DND-41 (cell line): Measurements from ENCODE around the gene LHPP.
A peak's percentile ranks its signal among the peaks of the same experiment; 100 is the strongest.

Experiments
- ATAC-seq: fragments of 200-7000 bp; cut with Tn5 transposase; 3 replicates; pipeline ENCODE4 v1.9.1; 2021; ENCODE audit warnings: low read depth; ENCODE audit not compliant: insufficient read depth
- DNase-seq: peaks from one replicate; pipeline ENCODE4 v3.0.0-alpha.2; 2020
- H2AFZ ChIP-seq: 2 replicates; pipeline ENCODE4 v1.6.0; 2012; ENCODE audit warnings: low read depth, low read length
- H3K27ac ChIP-seq: 2 replicates; pipeline ENCODE4 v1.5.1; 2012; ENCODE audit warnings: low read length, inconsistent platforms
- H3K27me3 ChIP-seq: fragments of 200-600 bp; sonication (generic); 2 replicates; pipeline ENCODE4 v1.6.0; 2012; ENCODE audit warnings: low read length, mild to moderate bottlenecking, inconsistent platforms; ENCODE audit not compliant: insufficient read depth, poor library complexity
- H3K36me3 ChIP-seq: 2 replicates; pipeline ENCODE4 v1.5.1; 2012; ENCODE audit warnings: low read length, inconsistent platforms; ENCODE audit not compliant: insufficient read depth
- H3K4me1 ChIP-seq: 2 replicates; pipeline ENCODE4 v1.5.1; 2012; ENCODE audit warnings: mild to moderate bottlenecking, low read length; ENCODE audit not compliant: insufficient read depth
- H3K4me2 ChIP-seq: 2 replicates; pipeline ENCODE4 v1.6.0; 2012; ENCODE audit warnings: mild to moderate bottlenecking, moderate library complexity, low read length, inconsistent platforms; ENCODE audit not compliant: insufficient read depth
- H3K4me3 ChIP-seq, 2 experiments: fragments of 200-600 bp in 1 of 2; shearing (Covaris generic) in 1 of 2; 2 replicates each; pipeline ENCODE4 v1.5.1; 2012 to 2016; ENCODE audit warnings: inconsistent platforms in 2 of 2, low read length in 2 of 2, mild to moderate bottlenecking in 2 of 2, low read depth in 1 of 2, moderate library complexity in 1 of 2
- H3K79me2 ChIP-seq: 2 replicates; pipeline ENCODE4 v1.6.0; 2012; ENCODE audit warnings: low read length, inconsistent platforms; ENCODE audit not compliant: insufficient read depth
- H3K9ac ChIP-seq: 2 replicates; pipeline ENCODE4 v1.6.0; 2012; ENCODE audit warnings: low read depth, mild to moderate bottlenecking, inconsistent platforms, low read length, moderate library complexity
- H3K9me3 ChIP-seq: 2 replicates; pipeline ENCODE4 v1.5.1; 2012; ENCODE audit warnings: low read length, moderate library complexity, mild to moderate bottlenecking, inconsistent platforms; ENCODE audit not compliant: insufficient read depth, severe bottlenecking
- H4K20me1 ChIP-seq: 2 replicates; pipeline ENCODE4 v1.6.0; 2012; ENCODE audit warnings: low read length; ENCODE audit not compliant: insufficient read depth
- EZH2 ChIP-seq: IDR thresholded peaks from 3 replicates; pipeline ENCODE4 v1.6.1; 2012; ENCODE audit warnings: borderline replicate concordance, low read depth, mild to moderate bottlenecking, moderate library complexity, low read length, inconsistent platforms; ENCODE audit not compliant: severe bottlenecking
- TF ChIP-seq, protein P1 (sequence below): IDR thresholded peaks from 2 replicates; pipeline ENCODE4 v1.5.1; 2012; ENCODE audit warnings: borderline replicate concordance, low read length, moderate library complexity, mild to moderate bottlenecking; ENCODE audit not compliant: poor library complexity, severe bottlenecking; ENCODE audit errors: extremely low read depth

Gene LHPP

DNA sequence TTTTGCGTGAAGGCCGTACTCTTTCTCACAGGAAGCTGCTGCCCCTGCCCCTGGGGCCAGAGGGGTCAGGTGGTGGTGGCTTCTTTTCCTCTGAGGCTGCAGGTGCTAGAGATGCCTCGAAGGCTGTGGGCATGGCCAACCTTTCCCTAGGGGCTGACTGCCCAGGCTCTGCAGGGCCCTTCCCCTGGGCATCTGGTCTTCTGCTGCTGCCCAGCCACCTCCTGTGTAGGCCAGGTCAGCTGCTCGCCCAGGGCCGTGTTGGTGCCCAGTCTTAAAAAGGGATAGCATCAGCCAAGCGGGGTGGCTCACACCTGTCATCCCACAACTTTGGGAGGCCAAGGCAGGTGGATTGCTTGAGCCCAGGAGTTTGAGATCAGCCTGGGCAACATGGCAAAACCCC lies 168.2 kb downstream of the LHPP start:
- H4K20me1 ChIP-seq: no peaks in the 10 kb centered on the region
- H3K79me2 ChIP-seq: peaks cover 96% of the 10 kb centered on the region
- H2AFZ ChIP-seq: no peak overlapping the region
- TF ChIP-seq, protein P1, sequence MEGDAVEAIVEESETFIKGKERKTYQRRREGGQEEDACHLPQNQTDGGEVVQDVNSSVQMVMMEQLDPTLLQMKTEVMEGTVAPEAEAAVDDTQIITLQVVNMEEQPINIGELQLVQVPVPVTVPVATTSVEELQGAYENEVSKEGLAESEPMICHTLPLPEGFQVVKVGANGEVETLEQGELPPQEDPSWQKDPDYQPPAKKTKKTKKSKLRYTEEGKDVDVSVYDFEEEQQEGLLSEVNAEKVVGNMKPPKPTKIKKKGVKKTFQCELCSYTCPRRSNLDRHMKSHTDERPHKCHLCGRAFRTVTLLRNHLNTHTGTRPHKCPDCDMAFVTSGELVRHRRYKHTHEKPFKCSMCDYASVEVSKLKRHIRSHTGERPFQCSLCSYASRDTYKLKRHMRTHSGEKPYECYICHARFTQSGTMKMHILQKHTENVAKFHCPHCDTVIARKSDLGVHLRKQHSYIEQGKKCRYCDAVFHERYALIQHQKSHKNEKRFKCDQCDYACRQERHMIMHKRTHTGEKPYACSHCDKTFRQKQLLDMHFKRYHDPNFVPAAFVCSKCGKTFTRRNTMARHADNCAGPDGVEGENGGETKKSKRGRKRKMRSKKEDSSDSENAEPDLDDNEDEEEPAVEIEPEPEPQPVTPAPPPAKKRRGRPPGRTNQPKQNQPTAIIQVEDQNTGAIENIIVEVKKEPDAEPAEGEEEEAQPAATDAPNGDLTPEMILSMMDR: no peak
- TF ChIP-seq EZH2: no peak
- H3K27me3 ChIP-seq: no peaks in the 10 kb centered on the region
- ATAC-seq (no peak), DNase-seq (no peak)
- peak overlapping the region; percentile 58; the same call in 1 of the 2 replicates for H3K9ac ChIP-seq
- peaks cover 2% of the 10 kb centered on the region for H3K9me3 ChIP-seq
- peak overlapping the region; percentile 95 for H3K27ac ChIP-seq
- peaks cover 92% of the 10 kb centered on the region for H3K4me1 ChIP-seq
- H3K36me3 ChIP-seq: peaks cover 54% of the 10 kb centered on the region
- no peak overlapping the region for H3K4me2 ChIP-seq
- no peak overlapping the region for H3K4me3 ChIP-seq

DNA sequence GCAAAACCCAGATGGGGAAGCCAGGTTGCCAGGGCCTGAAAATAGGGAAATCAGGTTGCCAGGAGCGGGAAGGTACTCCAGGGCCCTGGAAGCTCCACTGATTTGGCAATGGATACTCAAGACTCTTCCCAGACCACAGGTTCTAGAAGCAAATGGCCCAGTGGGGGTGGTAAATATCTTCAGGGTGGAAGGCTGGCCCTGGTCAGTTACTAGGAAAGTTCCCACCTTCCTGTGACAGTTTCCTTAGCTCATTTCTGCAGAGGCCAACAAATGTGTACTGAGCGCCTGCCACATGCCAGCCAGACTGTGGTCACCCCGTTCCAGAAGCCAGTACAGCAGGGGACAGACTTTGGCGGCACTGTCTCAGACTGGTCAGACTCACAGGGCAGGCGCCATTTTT lies 168.9 kb downstream of the LHPP start:
- TF ChIP-seq, protein P1: no peak
- no peak for TF ChIP-seq EZH2
- Histone ChIP-seq H4K20me1 (no peaks in the 10 kb centered on the region), H3K4me3 (no peak overlapping the region), H3K27ac (peak overlapping the region; percentile 95), H3K27me3 (no peaks in the 10 kb centered on the region), H3K9me3 (peaks cover 2% of the 10 kb centered on the region), H3K79me2 (peaks cover 96% of the 10 kb centered on the region), H2AFZ (no peak overlapping the region), H3K4me1 (peaks cover 87% of the 10 kb centered on the region), H3K36me3 (peaks cover 51% of the 10 kb centered on the region), H3K9ac (peak overlapping the region; percentile 13; the same call in 1 of the 2 replicates), H3K4me2 (no peak overlapping the region)
- ATAC-seq (no peak), DNase-seq (no peak)

DNA sequence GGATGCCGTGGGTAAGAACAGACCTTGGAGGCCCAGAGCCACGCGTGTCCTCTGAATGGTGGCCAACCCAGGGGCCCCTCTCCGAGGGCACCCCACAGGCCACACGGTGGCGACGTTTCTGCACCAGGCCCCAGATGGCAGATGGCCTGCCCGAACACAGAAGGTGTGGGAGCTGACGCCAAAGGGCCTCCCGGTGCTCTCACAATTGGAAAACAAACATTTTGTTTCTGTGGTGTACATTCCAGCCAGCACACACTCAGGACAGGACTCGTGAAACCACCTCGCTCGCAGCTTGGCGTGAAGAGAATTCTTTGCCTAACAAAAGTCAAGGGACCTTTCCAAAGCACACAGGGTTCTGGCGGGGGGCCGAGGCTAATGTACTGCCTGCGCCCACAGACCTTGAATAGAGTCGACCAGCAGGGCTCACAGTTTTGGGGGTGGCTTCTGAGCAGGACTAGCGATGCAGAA lies 170.5 kb downstream of the LHPP start:
- peak overlapping the region; percentile 16 for H3K9ac ChIP-seq
- no peak overlapping the region for H3K4me3 ChIP-seq
- DNase-seq (peak; percentile 41), ATAC-seq (no peak)
- H3K27ac ChIP-seq: peak overlapping the region; percentile 95
- H2AFZ ChIP-seq: no peak overlapping the region
- no peak overlapping the region for H3K4me2 ChIP-seq
- no peak for TF ChIP-seq EZH2
- TF ChIP-seq, protein P1: peak; percentile 55
- H3K27me3 ChIP-seq: no peaks in the 10 kb centered on the region
- H3K9me3 ChIP-seq: peaks cover 2% of the 10 kb centered on the region
- peaks cover 100% of the 10 kb centered on the region for H3K79me2 ChIP-seq
- peaks cover 82% of the 10 kb centered on the region for H3K4me1 ChIP-seq
- peaks cover 54% of the 10 kb centered on the region for H3K36me3 ChIP-seq
- no peaks in the 10 kb centered on the region for H4K20me1 ChIP-seq
